ENCODE measurements around the gene SEPTIN10.

Gene SEPTIN10

GRCh38 chr2:109523121-109523520 is 90.6 kb downstream of the SEPTIN10 start:
- TF ChIP-seq, protein P1, sequence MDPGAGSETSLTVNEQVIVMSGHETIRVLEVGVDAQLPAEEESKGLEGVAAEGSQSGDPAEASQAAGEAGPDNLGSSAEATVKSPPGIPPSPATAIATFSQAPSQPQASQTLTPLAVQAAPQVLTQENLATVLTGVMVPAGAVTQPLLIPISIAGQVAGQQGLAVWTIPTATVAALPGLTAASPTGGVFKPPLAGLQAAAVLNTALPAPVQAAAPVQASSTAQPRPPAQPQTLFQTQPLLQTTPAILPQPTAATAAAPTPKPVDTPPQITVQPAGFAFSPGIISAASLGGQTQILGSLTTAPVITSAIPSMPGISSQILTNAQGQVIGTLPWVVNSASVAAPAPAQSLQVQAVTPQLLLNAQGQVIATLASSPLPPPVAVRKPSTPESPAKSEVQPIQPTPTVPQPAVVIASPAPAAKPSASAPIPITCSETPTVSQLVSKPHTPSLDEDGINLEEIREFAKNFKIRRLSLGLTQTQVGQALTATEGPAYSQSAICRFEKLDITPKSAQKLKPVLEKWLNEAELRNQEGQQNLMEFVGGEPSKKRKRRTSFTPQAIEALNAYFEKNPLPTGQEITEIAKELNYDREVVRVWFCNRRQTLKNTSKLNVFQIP (CRISPR knock-in tag; IDR thresholded peaks at IDR 0.05; ENCODE audit: borderline replicate concordance, low read depth): no peak
- TF ChIP-seq TSHZ2 (CRISPR knock-in tag; IDR thresholded peaks at IDR 0.05) (no peak), ISL1 (CRISPR knock-in tag; IDR thresholded peaks at IDR 0.05) (no peak), ZNF70 (CRISPR knock-in tag; IDR thresholded peaks at IDR 0.05) (no peak), CSDC2 (CRISPR knock-in tag; IDR thresholded peaks at IDR 0.05) (no peak), OSR1 (CRISPR knock-in tag; IDR thresholded peaks at IDR 0.05) (no peak), ESRRG (CRISPR knock-in tag; IDR thresholded peaks at IDR 0.05) (no peak), SNAI2 (CRISPR knock-in tag; IDR thresholded peaks at IDR 0.05) (no peak), PPARA (CRISPR knock-in tag; IDR thresholded peaks at IDR 0.05; ENCODE audit: borderline replicate concordance) (no peak), TOX (CRISPR knock-in tag; IDR thresholded peaks at IDR 0.05; ENCODE audit: borderline replicate concordance) (no peak), ZFP30 (CRISPR knock-in tag; IDR thresholded peaks at IDR 0.05) (no peak), RARB (CRISPR knock-in tag; IDR thresholded peaks at IDR 0.05) (no peak), ZNF8 (CRISPR knock-in tag; IDR thresholded peaks at IDR 0.05) (no peak)

GRCh38 chr2:109522063-109522374 is 91.7 kb downstream of the SEPTIN10 start:
- no peak for ATAC-seq
- TF ChIP-seq ZNF565 (CRISPR knock-in tag; conservative IDR thresholded peaks at IDR 0.05; ENCODE audit: low read depth) (no peak), ESRRG (CRISPR knock-in tag; IDR thresholded peaks at IDR 0.05) (no peak), TOX (CRISPR knock-in tag; IDR thresholded peaks at IDR 0.05; ENCODE audit: borderline replicate concordance) (no peak), SNAI2 (CRISPR knock-in tag; IDR thresholded peaks at IDR 0.05) (no peak), BACH2 (CRISPR knock-in tag; IDR thresholded peaks at IDR 0.05; ENCODE audit: borderline replicate concordance) (no peak), OSR1 (CRISPR knock-in tag; IDR thresholded peaks at IDR 0.05) (no peak), ZNF70 (CRISPR knock-in tag; IDR thresholded peaks at IDR 0.05) (no peak), CREB5 (CRISPR knock-in tag; IDR thresholded peaks at IDR 0.05; ENCODE audit: low read depth) (no peak), ARNTL (CRISPR knock-in tag; IDR thresholded peaks at IDR 0.05; ENCODE audit: borderline replicate concordance, low read depth) (no peak), ZFP3 (CRISPR knock-in tag; IDR thresholded peaks at IDR 0.05) (no peak), TCF4 (CRISPR knock-in tag; IDR thresholded peaks at IDR 0.05; ENCODE audit: borderline replicate concordance) (no peak), ISL1 (CRISPR knock-in tag; IDR thresholded peaks at IDR 0.05) (no peak)
- TF ChIP-seq, protein P1 (CRISPR knock-in tag; IDR thresholded peaks at IDR 0.05; ENCODE audit: borderline replicate concordance, low read depth): no peak

More at GRCh38 chr2:109523121-109523520, 90.6 kb downstream of the SEPTIN10 start:
- ATAC-seq: no peak

- no peak for ATAC-seq
- TF ChIP-seq, protein P2, sequence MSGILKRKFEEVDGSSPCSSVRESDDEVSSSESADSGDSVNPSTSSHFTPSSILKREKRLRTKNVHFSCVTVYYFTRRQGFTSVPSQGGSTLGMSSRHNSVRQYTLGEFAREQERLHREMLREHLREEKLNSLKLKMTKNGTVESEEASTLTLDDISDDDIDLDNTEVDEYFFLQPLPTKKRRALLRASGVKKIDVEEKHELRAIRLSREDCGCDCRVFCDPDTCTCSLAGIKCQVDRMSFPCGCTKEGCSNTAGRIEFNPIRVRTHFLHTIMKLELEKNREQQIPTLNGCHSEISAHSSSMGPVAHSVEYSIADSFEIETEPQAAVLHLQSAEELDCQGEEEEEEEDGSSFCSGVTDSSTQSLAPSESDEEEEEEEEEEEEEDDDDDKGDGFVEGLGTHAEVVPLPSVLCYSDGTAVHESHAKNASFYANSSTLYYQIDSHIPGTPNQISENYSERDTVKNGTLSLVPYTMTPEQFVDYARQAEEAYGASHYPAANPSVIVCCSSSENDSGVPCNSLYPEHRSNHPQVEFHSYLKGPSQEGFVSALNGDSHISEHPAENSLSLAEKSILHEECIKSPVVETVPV (CRISPR knock-in tag; IDR thresholded peaks at IDR 0.05): no peak
- TF ChIP-seq OSR1 (CRISPR knock-in tag; IDR thresholded peaks at IDR 0.05) (no peak), BACH2 (CRISPR knock-in tag; IDR thresholded peaks at IDR 0.05; ENCODE audit: borderline replicate concordance) (no peak), GLIS3 (CRISPR knock-in tag; IDR thresholded peaks at IDR 0.05) (no peak), TSHZ2 (CRISPR knock-in tag; IDR thresholded peaks at IDR 0.05) (no peak), ZNF70 (CRISPR knock-in tag; IDR thresholded peaks at IDR 0.05) (no peak), ZFP30 (CRISPR knock-in tag; IDR thresholded peaks at IDR 0.05) (no peak), ZC3H10 (CRISPR knock-in tag; IDR thresholded peaks at IDR 0.05) (no peak), ESRRG (CRISPR knock-in tag; IDR thresholded peaks at IDR 0.05) (no peak), RARB (CRISPR knock-in tag; IDR thresholded peaks at IDR 0.05) (no peak), SNAI2 (CRISPR knock-in tag; IDR thresholded peaks at IDR 0.05) (no peak), TCF4 (CRISPR knock-in tag; IDR thresholded peaks at IDR 0.05; ENCODE audit: borderline replicate concordance) (no peak), ZFP3 (CRISPR knock-in tag; IDR thresholded peaks at IDR 0.05) (no peak), CSDC2 (CRISPR knock-in tag; IDR thresholded peaks at IDR 0.05) (no peak), PPARA (CRISPR knock-in tag; IDR thresholded peaks at IDR 0.05; ENCODE audit: borderline replicate concordance) (no peak), ARNTL (CRISPR knock-in tag; IDR thresholded peaks at IDR 0.05; ENCODE audit: borderline replicate concordance, low read depth) (no peak), ZNF8 (CRISPR knock-in tag; IDR thresholded peaks at IDR 0.05) (no peak), ZNF565 (CRISPR knock-in tag; conservative IDR thresholded peaks at IDR 0.05; ENCODE audit: low read depth) (no peak)
Observed at GRCh38 chr2:109521233-109522062, 92.3 kb downstream of the SEPTIN10 start.
